Body of pancreas (tissue), 4 donors: ENCODE measurements around the gene PRPF18. TPM values are rescaled to one million over a fixed set of nuclear protein-coding genes. Genes with fewer than 3 reads are reported as not detected.

Experiments used
- ATAC-seq: fragments of 150-250 bp; one replicate; pipeline ENCODE4 v1.9.1; 2016
- DNase-seq, 4 donors: peaks; one replicate each; pipeline ENCODE4 v3.0.0-alpha.2; 2019
- H3K27ac ChIP-seq, 4 donors: fragments of 200-600 bp; sonication (generic); 1 replicate in 3 of 4; 2 replicates in 1 of 4; pipeline versions ENCODE4 v1.5.1 to v1.6.1; 2016 to 2019; ENCODE audit warnings: mild to moderate bottlenecking in 1 of 4, mixed read lengths in 1 of 4, moderate library complexity in 1 of 4
- H3K27me3 ChIP-seq, 2 donors: fragments of 200-600 bp; sonication (generic); one replicate each; pipeline ENCODE4 v1.6.0; 2016; ENCODE audit warnings: mild to moderate bottlenecking in 1 of 2
- H3K36me3 ChIP-seq, 2 donors: fragments of 200-600 bp; sonication (generic); replicated peaks in 1 of 2; 2 replicates each; pipeline ENCODE4 v1.5.1; 2016; ENCODE audit warnings: low read depth in 2 of 2; ENCODE audit not compliant: insufficient read depth in 1 of 2
- H3K4me1 ChIP-seq: fragments of 200-600 bp; sonication (generic); one replicate; pipeline ENCODE4 v1.6.0; 2016
- H3K4me3 ChIP-seq, 2 donors: fragments of 200-600 bp; sonication (generic); 1 replicate in 1 of 2; 2 replicates in 1 of 2; pipeline ENCODE4 v1.5.1; 2016 to 2019
- H3K9me3 ChIP-seq, 3 donors: fragments of 200-600 bp; sonication (generic); 1 replicate in 2 of 3; 2 replicates in 1 of 3; pipeline ENCODE4 v1.5.1; 2016
- POLR2A ChIP-seq, 3 donors: fragments of 450-650 bp; IDR thresholded peaks; one replicate each; pipeline ENCODE4 v1.6.1; 2016; ENCODE audit warnings: antibody characterized with exemption in 3 of 3, mild to moderate bottlenecking in 2 of 3
- WGBS, 2 donors: methylation state at CpG; one replicate each; pipeline ENCODE4 v1.1.5; 2017; 5-methylcytosine and 5-hydroxymethylcytosine counted together
- intact Hi-C: fragments of 100-400 bp; cut with DNase I; formaldehyde crosslinking; loops from one replicate; pipeline ENCODE4 v1.15.1; 2023
- total RNA-seq, 2 donors: library from RNA; depleted of rRNA; stranded (reverse); fragments of >200 nt; gene quantifications; one replicate each; pipeline ENCODE4 v1.1.0, GENCODE V29; 2016
- TF ChIP-seq, protein P1 (sequence below), 7 experiments: fragments of 450-650 bp in 4 of 7; fragments of 200-600 bp in 3 of 7; sonication (generic) in 3 of 7; IDR thresholded peaks; one replicate each; pipeline ENCODE4 v1.5.1; 2016 to 2019; ENCODE audit warnings: antibody characterized with exemption in 7 of 7

Gene PRPF18
- total RNA-seq, 2 donors from 2014 or later: 13.8 to 22.8 TPM

DNA sequence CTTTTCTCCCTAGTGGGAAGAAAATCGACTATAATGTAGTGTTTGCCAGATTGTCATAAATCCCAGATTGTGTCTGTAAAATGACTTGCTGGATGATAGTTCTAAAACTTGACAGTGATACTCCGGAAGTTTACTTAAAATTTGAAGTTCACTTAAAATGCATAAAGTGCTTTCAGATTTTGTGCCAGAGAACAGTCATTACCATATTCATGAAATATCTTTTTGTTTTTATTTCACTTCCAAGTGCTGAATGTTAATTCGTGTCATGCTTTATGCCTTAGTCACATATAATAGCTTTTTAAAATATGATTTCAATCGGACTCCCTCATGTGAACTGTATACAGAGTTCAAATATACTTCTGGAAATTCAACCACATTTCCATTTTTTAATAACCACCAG, 30.4 kb downstream of the PRPF18 start:
- Histone ChIP-seq H3K4me1 (peaks cover 6% of the 10 kb centered on the region), H3K36me3 (peaks cover 0 to 7% of the 10 kb centered on the region in 2 donors), H3K9me3 (no peaks in the 10 kb centered on the region), H3K4me3 (no peak overlapping the region), H3K27ac (no peak overlapping the region), H3K27me3 (no peaks in the 10 kb centered on the region)
- 74 to 76% methylated on average over 4 of the region's 4 CpGs for WGBS, 2 donors
- no peak for ATAC-seq
- TF ChIP-seq, protein P1, sequence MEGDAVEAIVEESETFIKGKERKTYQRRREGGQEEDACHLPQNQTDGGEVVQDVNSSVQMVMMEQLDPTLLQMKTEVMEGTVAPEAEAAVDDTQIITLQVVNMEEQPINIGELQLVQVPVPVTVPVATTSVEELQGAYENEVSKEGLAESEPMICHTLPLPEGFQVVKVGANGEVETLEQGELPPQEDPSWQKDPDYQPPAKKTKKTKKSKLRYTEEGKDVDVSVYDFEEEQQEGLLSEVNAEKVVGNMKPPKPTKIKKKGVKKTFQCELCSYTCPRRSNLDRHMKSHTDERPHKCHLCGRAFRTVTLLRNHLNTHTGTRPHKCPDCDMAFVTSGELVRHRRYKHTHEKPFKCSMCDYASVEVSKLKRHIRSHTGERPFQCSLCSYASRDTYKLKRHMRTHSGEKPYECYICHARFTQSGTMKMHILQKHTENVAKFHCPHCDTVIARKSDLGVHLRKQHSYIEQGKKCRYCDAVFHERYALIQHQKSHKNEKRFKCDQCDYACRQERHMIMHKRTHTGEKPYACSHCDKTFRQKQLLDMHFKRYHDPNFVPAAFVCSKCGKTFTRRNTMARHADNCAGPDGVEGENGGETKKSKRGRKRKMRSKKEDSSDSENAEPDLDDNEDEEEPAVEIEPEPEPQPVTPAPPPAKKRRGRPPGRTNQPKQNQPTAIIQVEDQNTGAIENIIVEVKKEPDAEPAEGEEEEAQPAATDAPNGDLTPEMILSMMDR (IDR thresholded peaks at IDR 0.05): no peak
- no peak for TF ChIP-seq POLR2A (IDR thresholded peaks at IDR 0.05)
- intact Hi-C loops: no loop called here
- DNase-seq: no peak

DNA sequence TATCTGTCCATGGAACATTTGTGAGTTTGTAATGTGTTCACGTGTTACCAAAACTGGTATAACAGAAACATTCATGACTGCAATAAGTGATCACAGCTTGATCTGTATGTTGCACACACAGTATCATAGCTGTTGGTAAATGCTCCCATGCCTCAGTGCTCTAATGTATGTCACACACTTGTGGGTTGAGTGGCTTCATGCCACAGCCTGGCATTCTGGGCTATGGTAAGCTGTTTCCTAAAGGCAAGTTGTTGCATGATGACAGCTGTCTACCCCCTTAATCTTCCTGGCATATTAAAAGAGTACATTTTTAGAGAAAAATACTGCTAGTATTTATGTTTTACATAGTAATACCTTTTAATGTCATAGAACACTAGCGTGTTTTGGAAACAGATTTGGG, 35.2 kb downstream of the PRPF18 start:
- Histone ChIP-seq H3K4me1 (peaks cover 1% of the 10 kb centered on the region), H3K27ac (no peak overlapping the region), H3K27me3 (no peaks in the 10 kb centered on the region), H3K9me3 (no peaks in the 10 kb centered on the region), H3K4me3 (no peak overlapping the region), H3K36me3 (peaks cover 0 to 2% of the 10 kb centered on the region in 2 donors)
- TF ChIP-seq POLR2A (IDR thresholded peaks at IDR 0.05): no peak
- TF ChIP-seq, protein P1 (IDR thresholded peaks at IDR 0.05): no peak
- intact Hi-C loops: no loop called here
- 69 to 90% methylated on average over 2 of the region's 2 CpGs for WGBS, 2 donors
- DNase-seq: no peak
- ATAC-seq: no peak

DNA sequence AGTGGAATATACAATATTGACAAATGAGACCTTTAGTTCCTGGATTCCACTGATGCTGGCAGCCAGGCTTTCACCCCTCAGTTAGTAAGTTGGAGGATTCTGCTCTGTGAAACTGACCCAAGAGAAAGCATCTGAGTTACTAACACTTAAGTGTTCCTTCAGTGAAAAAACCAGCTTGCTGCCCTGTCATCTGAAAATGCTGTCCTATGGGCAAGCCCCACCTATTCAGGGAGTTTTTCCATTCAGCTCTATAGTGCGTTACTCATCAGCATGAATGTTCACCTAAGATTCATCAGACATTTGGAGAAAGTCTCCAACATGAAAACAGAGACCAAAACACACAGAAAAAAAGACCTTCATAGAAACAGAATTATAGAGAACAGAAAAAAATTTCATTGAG, 37.9 kb downstream of the PRPF18 start:
- no peak overlapping the region for H3K27ac ChIP-seq
- intact Hi-C loops: no loop called here
- no peak for TF ChIP-seq POLR2A (IDR thresholded peaks at IDR 0.05)
- TF ChIP-seq, protein P1 (IDR thresholded peaks at IDR 0.05): no peak
- H3K4me1 ChIP-seq: peaks cover 19% of the 10 kb centered on the region
- H3K9me3 ChIP-seq: no peaks in the 10 kb centered on the region
- 100% methylated on average over 1 of the region's 1 CpG for WGBS, 2 donors
- H3K4me3 ChIP-seq: no peak overlapping the region
- no peaks in the 10 kb centered on the region for H3K27me3 ChIP-seq
- H3K36me3 ChIP-seq: peaks cover 0 to 2% of the 10 kb centered on the region in 2 donors
- ATAC-seq: no peak
- no peak for DNase-seq

DNA sequence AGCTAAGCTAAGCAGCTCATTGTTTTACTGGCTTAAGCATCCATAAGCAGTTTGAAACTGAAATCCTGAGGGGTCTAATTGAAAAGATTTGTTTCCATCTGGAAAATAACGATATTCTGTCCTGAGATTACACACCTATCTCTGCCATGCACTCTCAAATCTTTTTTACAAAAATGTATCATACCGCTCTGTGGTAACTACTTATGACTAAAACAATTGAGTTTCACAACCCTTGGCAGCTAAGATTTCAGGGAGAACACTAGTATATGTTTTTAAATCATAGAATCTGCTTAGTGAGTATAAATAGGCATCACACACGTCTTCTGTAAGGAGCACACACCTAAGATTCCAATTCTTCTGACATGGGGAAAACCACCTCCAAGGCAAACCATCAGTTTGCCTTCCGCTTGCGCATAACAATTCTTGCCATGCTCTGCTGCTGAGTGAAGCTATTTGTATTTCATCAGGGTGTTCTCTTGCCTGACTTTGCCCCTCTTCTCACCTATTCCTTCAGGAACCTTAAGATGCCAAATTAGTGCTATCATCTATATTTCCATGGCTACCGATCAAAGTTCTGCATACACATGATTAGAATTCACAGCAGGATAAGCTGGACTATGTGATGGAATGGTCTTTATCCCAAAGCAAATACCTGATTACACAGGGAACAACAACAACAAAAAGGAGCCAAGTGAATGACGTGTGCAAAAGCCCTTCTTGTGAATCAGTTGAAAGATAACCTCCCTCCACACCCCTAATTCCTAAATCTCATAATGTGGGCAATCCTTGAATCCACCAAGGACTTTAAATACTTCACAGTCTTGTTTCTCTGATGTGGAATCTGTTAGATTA, 40.9 kb downstream of the PRPF18 start:
- Histone ChIP-seq H3K27me3 (no peaks in the 10 kb centered on the region), H3K4me1 (peaks cover 19% of the 10 kb centered on the region), H3K4me3 (no peak overlapping the region), H3K27ac (no peak overlapping the region), H3K9me3 (no peaks in the 10 kb centered on the region), H3K36me3 (no peaks in the 10 kb centered on the region)
- 74 to 75% methylated on average over 7 of the region's 7 CpGs for WGBS, 2 donors
- no peak for ATAC-seq
- intact Hi-C loops: no loop called here
- no peak for DNase-seq
- TF ChIP-seq POLR2A (IDR thresholded peaks at IDR 0.05): no peak
- TF ChIP-seq, protein P1 (IDR thresholded peaks at IDR 0.05): no peak

DNA sequence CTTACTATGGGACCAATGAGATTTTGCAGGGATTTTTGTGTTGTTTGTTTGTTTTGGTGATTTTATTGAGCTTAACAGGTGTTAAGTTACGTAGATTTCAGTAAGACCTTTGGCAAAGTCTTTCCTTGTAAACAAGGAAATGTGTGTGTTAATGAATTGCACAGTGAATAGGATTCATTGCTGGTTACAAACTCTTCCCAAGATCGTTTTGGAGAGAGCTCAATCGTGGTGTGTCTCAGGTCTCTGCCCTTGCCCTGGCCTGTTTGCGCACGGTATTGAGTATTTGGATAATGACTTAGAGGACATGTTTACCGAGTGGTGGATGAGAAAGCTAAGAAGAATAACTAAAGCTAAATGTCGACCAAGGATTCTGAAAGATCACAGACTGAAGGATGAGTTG, 41.9 kb downstream of the PRPF18 start:
- H3K4me3 ChIP-seq: no peak overlapping the region
- ATAC-seq (no peak), DNase-seq (no peak)
- H3K4me1 ChIP-seq: peaks cover 19% of the 10 kb centered on the region
- no peaks in the 10 kb centered on the region for H3K27me3 ChIP-seq
- TF ChIP-seq, protein P1 (IDR thresholded peaks at IDR 0.05): no peak
- no peak for TF ChIP-seq POLR2A (IDR thresholded peaks at IDR 0.05)
- no peaks in the 10 kb centered on the region for H3K9me3 ChIP-seq
- WGBS, 2 donors: 42 to 49% methylated on average over 7 of the region's 7 CpGs
- intact Hi-C loops: no loop called here
- H3K36me3 ChIP-seq: no peaks in the 10 kb centered on the region
- H3K27ac ChIP-seq: peak overlapping the region in 1 of 4 donors; percentile 15
